Cardiac septum (tissue), 1 donor: ENCODE data around the gene C1QC. TPM values are rescaled to one million over a fixed set of nuclear protein-coding genes. Genes with fewer than 3 reads are reported as not detected.

Experiments
- DNase-seq: peaks from one replicate; pipeline ENCODE4 v3.0.0-alpha.2; 2020; ENCODE audit warnings: low spot score
- intact Hi-C: fragments of 100-400 bp; cut with DNase I; formaldehyde crosslinking; loops from one replicate; pipeline ENCODE4 v1.14.0; 2022
- long read RNA-seq: library from polyadenylated mRNA; unstranded; transcript quantifications from one replicate; pipeline ENCODE4 v2.0.0, GENCODE V29; 2021
- total RNA-seq: library from RNA; stranded (reverse); fragmentation: NEBNext Ultra II Directional; extraction: Animal tissue kit (Norgen Biotek cat#: 25700); gene quantifications from one replicate; pipeline ENCODE4 v1.2.1, GENCODE V29; 2021
- donor health status: DM: no; HTN: no; CAD: no.

C1QC gene
- 38.6 TPM for total RNA-seq
- long read RNA-seq, transcript C1QC-203 (3 exons, 1,163 nt): major isoform, 13 of 16 reads
- long read RNA-seq, partial matches to known transcripts: 3 of 16 reads
- long read RNA-seq, other reads (novel, unspliced or antisense): 0 of 16 reads

DNA sequence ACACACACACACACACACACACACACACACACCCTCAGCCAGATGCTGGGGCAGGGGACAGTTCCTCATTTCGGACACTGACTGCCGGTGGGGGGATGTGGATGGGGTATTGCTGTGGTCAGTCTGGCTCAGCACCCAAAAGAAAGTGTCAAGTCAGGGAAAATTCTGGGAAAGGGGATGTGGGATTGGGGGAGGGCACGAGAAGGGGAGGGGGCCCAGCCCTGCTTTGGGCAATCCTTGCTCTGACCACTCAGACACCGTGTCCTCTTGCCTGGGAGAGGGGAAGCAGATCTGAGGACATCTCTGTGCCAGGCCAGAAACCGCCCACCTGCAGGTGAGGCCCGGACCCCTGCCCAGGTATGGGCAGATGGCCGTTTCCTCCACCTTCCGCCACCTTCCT lies at the start of gene C1QC:
TSS of gene C1QC (plus strand) at position 253 of the 400 bp plus-strand sequence. CDS start 391 bp downstream, outside the sequence.
- no peak for DNase-seq
- intact Hi-C loops: loop anchor here (5.0 to 10.0 kb wide), 2 partner anchors 116 to 529 kb away; no protein-coding TSS in a partner anchor

DNA sequence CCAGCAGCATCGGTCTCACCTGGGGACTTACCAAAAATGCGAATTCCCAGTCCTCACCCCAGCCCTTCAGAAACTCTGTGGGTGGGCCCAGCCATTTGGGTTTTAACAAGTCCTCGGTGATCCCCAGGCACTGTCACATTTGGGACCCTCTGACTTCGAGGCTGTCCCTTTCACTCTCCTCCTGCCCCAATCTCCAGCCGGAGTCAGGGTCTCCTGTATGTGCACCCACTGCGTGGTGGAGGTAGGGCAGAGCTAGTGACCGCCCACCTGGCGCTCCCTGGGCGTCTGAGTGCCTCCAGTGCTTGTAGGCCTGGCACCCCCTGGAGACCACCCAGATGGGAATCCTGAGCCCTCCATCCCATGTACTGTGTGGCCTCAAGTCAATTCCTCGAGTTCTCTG lies 49.0 kb upstream of the C1QC start:
- intact Hi-C loops: no loop called here
- no peak for DNase-seq

DNA sequence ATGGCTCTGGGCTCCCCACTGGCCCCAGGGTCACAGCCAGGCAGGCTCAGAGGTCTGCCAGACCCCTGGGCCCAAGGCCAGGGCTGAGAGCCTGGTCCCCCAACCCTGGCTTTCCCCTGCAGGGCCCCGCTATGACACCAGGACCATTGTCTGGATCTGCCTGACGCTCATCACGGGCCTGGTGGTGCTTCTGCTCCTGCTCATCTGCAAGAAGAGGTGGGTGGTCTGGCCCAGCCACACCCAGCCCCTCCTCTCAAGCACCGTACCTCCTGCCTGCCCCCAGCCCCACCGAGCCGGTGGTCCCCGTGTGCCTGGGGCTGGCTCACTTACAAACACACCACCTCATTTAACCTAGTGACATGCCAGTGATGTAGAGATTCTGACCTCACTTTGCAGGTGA lies 48.3 kb upstream of the C1QC start:
- intact Hi-C loops: no loop called here
- DNase-seq: no peak

DNA sequence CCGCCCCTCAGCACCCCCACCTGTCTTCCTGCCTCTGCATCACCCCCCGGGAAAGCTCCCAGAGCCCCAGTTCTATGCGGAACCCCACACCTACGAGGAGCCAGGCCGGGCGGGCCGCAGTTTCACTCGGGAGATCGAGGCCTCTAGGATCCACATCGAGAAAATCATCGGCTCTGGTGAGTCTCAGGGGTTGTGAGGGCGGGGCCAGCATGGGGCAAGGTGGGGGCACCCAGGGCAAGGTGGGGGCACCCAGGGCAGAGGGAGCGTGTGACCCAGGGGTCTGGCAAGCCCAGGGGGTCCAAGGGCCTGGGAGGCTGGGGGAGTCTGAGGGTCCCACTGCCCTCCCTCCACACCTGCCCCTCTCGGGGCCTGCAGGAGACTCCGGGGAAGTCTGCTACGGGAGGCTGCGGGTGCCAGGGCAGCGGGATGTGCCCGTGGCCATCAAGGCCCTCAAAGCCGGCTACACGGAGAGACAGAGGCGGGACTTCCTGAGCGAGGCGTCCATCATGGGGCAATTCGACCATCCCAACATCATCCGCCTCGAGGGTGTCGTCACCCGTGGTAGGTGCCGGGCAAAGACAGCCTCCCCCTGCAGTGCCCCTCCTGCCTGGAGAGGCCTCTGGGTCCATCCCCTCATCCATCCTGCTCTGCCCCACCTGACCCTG lies 46.0 kb upstream of the C1QC start:
- intact Hi-C loops: no loop called here
- no peak for DNase-seq

DNA sequence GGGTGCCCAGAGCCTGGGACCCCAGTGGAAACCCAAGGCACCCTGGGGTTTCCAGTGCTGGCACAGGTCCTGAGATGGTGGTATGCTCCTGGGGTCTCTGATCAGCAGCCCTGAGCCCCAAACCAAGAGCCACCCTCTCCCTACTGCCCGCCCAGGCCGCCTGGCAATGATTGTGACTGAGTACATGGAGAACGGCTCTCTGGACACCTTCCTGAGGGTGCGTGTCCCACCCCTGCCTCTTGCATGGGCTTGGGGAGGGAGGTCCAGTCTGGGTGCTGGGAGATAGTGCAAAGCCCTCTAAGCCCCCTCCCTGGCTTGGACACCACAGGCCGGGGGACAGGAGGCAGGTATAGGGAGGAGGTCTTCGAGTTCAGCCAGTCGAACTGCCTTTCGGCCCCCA lies 45.4 kb upstream of the C1QC start:
- intact Hi-C loops: no loop called here
- no peak for DNase-seq

DNA sequence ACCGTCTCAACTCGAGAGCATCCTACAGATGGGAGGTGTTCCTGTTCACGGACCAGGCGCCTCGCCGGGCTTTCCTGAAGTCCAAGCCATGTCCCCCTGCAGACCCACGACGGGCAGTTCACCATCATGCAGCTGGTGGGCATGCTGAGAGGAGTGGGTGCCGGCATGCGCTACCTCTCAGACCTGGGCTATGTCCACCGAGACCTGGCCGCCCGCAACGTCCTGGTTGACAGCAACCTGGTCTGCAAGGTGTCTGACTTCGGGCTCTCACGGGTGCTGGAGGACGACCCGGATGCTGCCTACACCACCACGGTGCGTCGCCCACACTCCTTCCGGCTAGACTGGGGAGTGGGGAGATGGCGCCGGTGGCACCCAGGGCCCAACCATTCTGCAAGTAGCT lies 44.7 kb upstream of the C1QC start:
- intact Hi-C loops: no loop called here

DNA sequence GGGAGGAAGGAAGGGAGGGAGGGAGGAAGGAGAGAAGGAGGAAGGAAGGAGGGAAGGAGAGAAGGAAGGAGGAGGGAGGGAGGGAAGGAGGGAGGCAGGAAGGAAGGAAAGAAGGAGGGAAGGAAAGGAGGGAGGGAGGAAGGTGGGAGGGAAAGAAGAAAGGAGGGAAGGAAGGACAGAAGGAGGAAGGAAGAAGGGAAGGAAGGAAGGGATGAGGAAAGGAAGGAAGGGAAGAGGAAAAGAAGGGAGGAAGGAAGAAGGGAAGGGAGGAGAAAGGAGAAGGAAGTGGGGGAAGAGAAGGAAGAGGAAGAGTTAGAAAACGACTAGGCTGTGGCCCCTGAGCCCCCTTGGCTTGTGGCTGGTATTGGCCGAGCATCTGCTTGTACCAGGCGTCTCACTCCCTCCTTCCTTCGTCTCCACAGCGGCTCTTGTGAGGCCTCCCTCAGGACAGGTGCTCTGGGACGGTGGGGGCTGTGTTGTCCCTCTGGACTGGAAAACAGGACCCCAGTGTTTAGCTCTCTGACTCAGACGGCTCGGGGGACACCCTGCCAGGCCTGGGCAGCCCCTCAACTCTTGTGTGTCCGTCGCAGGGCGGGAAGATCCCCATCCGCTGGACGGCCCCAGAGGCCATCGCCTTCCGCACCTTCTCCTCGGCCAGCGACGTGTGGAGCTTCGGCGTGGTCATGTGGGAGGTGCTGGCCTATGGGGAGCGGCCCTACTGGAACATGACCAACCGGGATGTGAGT lies 43.2 kb upstream of the C1QC start:
- DNase-seq: no peak
- intact Hi-C loops: no loop called here

More for the DNA sequence above, 44.7 kb upstream of the C1QC start:
- no peak for DNase-seq

DNA sequence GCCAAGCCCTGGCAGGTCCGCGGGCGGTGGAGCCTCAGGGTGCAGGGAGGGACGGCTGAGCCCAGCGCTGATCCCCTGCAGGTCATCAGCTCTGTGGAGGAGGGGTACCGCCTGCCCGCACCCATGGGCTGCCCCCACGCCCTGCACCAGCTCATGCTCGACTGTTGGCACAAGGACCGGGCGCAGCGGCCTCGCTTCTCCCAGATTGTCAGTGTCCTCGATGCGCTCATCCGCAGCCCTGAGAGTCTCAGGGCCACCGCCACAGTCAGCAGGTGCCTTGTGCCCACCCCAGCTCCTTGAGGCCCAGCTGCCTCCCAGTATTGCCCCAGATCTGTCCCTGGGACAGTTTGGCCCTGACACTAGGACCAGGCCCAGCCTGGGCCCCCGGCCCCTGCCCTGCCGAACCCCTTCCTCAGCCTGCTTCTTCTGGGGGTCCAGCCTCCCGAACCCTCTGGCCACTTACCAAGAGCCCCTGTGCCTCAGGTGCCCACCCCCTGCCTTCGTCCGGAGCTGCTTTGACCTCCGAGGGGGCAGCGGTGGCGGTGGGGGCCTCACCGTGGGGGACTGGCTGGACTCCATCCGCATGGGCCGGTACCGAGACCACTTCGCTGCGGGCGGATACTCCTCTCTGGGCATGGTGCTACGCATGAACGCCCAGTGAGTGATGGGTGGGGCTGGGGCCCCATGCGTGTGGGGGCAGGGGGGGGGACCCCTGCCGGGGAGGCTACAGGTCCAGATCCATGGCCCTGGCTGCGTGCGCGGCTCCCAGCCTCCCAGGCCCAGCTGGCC lies 42.4 kb upstream of the C1QC start:
- no peak for DNase-seq
- intact Hi-C loops: no loop called here

DNA sequence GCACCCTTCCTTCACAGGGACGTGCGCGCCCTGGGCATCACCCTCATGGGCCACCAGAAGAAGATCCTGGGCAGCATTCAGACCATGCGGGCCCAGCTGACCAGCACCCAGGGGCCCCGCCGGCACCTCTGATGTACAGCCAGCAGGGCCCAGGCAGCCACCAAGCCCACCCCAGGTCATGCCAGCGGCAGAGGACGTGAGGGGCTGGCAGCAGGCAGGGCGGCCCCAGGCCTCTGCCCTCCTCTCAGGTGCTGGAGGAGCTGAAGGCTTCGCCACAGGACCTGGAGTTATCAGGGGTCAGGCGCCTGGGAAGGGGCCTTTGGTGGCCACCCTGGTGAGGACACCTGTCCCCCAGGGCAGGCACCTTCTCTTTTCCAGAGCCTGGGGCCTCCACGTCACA lies 41.8 kb upstream of the C1QC start:
- no peak for DNase-seq

DNA sequence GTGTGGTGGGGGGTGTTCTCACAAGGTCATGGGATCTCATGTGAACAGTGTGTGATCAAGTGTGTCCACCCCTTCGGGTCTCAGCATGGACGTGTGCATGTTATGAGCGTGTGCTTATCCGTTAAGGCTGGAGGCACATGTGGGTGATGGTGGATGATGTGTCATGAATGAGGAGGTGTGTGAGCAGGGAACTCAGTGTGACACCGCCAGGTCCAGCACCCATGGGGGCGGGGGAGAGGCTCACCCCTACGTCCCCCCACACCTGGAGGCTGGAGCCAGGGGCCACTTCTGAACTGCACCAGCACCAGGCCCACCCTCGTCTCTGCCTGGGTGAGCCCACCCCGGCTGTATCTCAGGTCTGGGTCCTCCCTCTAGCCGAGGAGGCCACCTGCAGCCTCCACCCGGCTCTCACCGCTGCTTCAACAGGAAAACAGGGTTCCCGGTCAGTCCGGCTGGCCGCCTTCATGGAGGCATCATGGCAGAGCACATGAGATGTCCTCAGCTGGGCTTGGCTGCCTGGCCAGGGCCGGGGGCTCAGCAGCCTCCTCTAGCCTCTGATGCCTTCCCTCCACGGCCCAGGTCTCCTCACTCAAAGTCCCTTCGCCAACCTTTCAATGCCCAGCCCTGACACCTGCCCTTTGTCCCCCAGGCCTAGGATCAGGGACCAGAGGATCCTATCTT lies 41.2 kb upstream of the C1QC start:
- intact Hi-C loops: no loop called here
- DNase-seq: no peak

More for the DNA sequence above, 41.8 kb upstream of the C1QC start:
- intact Hi-C loops: no loop called here

DNA sequence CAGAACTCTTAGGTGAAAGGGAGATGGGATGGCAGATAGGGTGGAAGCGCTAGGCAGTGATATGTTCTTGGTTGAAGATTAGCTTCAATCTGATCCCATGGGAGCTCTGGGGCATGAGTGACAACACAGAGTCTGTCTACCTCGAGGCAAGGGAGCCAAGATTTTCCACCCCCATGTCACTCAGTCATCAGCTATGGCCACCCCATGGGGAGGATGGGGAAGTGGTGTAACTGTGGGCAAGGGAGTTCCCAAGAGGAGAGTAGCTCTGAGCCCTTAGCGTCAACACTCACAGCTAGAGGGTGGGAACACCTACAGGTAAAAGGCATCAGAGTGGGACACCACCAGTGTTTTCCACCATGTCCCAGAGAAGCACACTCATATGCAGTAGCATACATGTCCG lies 37.3 kb upstream of the C1QC start:
- intact Hi-C loops: no loop called here

DNA sequence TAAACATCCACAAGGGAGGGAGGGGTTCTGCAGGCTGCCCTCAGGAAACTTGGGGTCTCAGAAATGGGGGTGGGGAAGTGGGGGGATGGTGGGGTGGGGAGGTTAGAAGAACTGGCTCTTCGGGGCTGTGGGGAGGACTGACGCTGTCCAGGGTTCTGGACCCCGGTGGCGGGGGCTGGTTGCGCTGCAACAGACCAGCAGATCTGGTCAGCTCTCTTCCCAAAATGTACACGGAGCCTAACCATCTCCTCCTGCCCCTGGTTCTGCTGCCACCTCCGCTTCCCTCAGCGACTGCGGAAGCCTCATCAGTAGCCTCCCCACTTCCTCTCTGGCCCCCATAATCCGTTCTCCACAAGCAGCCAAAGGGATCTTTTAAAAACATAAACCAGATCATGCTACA lies 36.3 kb upstream of the C1QC start:
- no peak for DNase-seq
- intact Hi-C loops: no loop called here

More for the DNA sequence above, 37.3 kb upstream of the C1QC start:
- no peak for DNase-seq

DNA sequence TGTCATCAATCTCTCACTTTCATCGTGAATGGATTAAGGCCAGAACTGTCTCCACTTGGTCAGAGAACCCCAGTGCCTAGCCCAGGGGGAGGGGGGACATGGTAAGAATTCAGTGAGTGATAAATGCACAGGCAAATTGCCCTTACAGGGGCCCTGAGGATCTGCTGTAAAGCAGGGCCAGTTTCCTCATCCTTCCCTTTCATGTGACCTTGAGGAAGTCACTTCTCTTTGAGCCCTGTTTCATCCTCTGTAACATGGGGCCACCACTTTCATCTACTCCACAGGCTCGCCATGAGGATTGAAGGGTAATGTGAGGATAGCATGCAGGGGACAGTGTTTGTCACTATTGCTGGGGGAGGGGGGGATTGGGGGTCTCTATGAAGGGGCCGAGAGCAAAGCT lies 35.1 kb upstream of the C1QC start:
- no peak for DNase-seq
- intact Hi-C loops: no loop called here

DNA sequence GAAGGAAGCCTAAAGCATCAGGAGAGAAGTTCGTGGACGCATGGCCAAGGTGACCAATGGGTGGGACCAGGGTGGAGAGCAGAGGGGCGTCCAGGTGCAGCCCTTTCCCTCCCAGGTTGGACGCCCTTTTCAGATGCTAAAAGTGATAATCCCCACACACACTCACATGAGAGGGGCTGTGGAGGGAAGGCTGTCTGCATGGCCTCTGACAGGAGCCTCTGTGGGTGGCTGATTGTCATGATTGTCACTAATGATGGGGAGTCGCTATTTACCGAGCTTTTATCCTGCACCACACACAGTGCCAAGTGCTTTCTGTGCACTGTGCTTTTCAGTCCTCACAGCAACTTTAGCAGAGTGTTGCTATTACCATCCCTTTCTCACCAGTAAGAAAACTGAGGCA lies 34.1 kb upstream of the C1QC start:
- DNase-seq: no peak
- intact Hi-C loops: no loop called here

DNA sequence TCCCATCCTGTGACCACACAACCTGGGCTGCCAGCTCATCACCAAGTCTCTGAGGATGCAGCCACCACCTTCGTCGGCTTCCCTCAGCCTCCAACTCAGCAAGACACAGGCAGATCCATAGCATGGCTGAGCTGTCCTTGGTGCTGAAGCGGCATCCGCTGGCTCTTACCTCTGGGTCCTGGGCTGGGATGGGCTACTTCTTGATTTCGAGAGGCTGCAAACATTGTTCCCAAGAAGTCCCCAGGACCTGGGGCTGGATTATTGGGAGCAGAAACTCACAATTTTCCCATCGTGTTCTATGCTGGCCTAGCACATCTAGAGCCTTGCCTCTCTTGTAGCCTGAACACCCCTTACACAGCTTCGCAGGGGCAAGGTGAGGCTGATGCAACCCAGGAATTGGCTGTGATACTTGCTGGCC lies 31.9 kb upstream of the C1QC start:
- DNase-seq: no peak

DNA sequence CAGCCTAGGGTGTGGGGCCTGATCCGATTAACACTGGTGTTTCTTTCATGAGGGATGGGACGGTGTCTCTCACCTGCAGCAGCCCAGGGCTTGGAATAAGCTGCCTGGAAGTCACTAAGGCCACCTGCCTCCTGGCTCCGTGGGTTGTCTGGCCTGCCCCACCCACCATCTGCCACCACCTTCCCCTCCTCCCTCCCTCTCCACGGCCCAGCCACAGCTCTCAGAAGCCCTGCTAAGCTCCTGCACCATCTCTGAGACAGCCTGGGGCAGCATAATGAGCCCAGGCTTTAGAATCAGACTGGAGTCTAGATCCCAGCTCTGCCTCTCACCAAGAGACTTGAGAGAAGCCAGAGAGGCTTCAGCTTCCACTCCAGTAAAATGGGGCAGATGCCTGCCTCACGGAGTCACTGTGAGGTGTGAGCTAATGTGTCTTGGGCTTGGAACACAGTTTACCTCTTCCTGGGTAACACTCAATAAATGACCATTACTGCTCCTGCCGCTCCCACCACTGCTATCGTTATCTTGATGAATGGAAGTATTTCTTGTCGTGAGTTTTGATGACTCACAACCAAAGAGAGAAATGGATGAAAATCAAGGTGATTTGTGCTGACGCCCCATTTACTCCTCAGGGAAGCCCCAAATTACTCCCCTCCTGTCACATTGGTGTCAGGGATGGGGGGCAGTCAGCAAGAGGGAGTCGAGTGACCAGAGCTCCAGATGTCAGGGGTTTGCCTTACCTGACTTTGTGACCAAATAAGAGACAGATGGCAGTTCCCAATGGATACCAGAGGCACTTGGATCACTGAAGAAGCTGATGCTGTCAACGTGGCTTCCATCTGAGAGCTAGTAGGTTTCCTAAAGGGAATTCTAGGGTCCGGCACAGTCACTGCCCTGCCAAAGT lies 30.5 kb upstream of the C1QC start:
- DNase-seq: no peak
- intact Hi-C loops: no loop called here

More for the DNA sequence above, 31.9 kb upstream of the C1QC start:
- intact Hi-C loops: no loop called here

DNA sequence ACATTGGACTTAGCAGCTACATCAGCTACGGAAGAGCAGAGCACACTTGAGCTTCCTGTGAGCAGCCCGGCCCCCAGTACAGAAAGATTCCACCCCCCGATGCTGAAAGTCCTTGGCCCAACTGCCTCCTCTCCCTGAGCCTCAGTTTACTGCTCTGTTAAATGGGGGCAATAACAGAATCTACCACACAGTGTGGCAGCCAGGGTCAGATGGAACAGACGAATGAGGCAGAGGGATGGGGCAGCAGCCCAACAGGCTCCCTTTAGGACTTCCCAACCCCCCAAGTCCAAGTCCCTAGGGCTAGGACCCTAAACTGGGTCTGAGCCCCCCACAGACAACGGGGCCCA lies 29.9 kb upstream of the C1QC start:
- no peak for DNase-seq
- intact Hi-C loops: no loop called here

DNA sequence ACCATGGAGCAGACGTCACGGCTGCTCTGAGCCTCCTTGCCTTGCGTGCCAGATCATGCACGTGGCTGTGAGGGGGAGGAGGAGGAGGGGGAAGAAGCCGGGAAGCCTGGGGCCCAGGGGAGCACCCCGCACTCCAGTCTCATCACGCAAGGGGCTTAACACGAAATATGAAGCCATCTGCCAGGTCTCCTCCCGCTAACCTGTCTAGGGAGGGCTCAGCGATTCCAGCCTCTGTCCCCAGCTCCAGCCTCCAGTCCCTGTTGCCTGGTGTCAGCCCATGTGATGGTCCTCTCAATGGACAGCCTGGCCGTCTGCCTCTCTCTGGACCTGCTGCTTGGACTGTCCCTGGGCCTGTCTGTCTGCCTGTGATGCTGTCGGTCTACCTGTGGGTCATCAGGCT lies 29.5 kb upstream of the C1QC start:
- intact Hi-C loops: no loop called here
- DNase-seq: no peak

DNA sequence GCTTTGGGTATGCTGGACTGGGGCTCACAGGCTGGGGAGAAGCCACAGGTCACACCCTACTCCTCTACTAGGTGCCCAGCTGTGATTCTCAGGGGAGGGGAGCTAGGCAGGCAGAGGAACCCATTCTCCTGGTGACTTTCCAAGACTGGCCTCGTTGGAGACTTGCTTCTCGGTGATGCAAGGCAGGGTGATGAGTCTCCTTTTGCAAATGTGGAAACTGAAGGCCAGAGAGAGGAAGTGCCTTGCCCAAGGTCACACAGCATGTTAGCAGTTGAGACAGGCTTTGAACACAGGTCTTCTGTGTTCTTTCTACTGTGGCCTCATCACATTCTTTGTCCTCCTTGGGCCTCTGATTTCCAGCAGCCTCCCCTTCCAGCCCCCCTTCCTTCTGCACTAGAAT lies 27.5 kb upstream of the C1QC start:
- intact Hi-C loops: no loop called here
- no peak for DNase-seq
